A673 (cell line): ENCODE measurements around the gene SLC31A2. TPM values are rescaled to one million over a fixed set of nuclear protein-coding genes. Genes with fewer than 3 reads are reported as not detected.
"Not testable (repeated sequence)": the region's sequence is repeated elsewhere in the genome, so short reads cannot be mapped to it uniquely, and the experiment has no call there.

Experiments
- Bru-seq: library from RNA; stranded (reverse); fragments of 400-500 nt; gene quantifications from one replicate; lab custom pipeline; 2021; lab: Mats Ljungman, UMichigan
- BruChase-seq, 2 experiments: library from RNA; stranded (reverse); fragments of 400-500 nt; gene quantifications; one replicate each; lab custom pipeline; 2021; lab: Mats Ljungman, UMichigan
- BruUV-seq: library from RNA; stranded (reverse); fragments of 400-500 nt; replicated peaks from 2 replicates; lab custom pipeline; 2021; lab: Mats Ljungman, UMichigan
- CTCF ChIA-PET: fragments of 300-600 bp; sonication (Branson Sonifier 250); formaldehyde crosslinking; loops from one replicate; lab custom pipeline; 2022; ENCODE audit warnings: antibody characterized with exemption; lab: Charles Lee
- POLR2A ChIA-PET: fragments of 300-600 bp; sonication (Branson Sonifier 250); formaldehyde crosslinking; loops from one replicate; lab custom pipeline; 2022; ENCODE audit warnings: antibody characterized with exemption; ENCODE audit not compliant: low non-redundant PET; lab: Charles Lee
- DNase-seq: peaks from one replicate; pipeline ENCODE4 v3.0.0-alpha.2; 2015; ENCODE audit warnings: low spot score
- H3K27ac ChIP-seq: fragments of 200-600 bp; sonication (generic); 2 replicates; pipeline ENCODE4 v1.5.1; 2016; ENCODE audit warnings: mixed run types, low read depth, mild to moderate bottlenecking, mixed read lengths, antibody characterized with exemption, low read length; ENCODE audit not compliant: poor library complexity, severe bottlenecking
- H3K27me3 ChIP-seq: fragments of 200-600 bp; sonication (generic); replicated peaks from 2 replicates; pipeline ENCODE4 v1.6.1; 2017; ENCODE audit warnings: mixed run types, low read depth, mild to moderate bottlenecking, mixed read lengths, antibody characterized with exemption, low read length; ENCODE audit not compliant: insufficient read depth, poor library complexity
- H3K36me3 ChIP-seq: fragments of 200-600 bp; sonication (generic); 2 replicates; pipeline ENCODE4 v1.6.1; 2016; ENCODE audit warnings: mixed run types, mild to moderate bottlenecking, mixed read lengths, antibody characterized with exemption, low read length; ENCODE audit not compliant: insufficient read depth, poor library complexity, severe bottlenecking
- H3K4me1 ChIP-seq: fragments of 200-600 bp; sonication (generic); 2 replicates; pipeline ENCODE4 v1.6.1; 2017; ENCODE audit warnings: mixed run types, mild to moderate bottlenecking, mixed read lengths, antibody characterized with exemption, low read length; ENCODE audit not compliant: insufficient read depth, poor library complexity, severe bottlenecking
- H3K4me3 ChIP-seq: fragments of 200-600 bp; sonication (generic); 2 replicates; pipeline ENCODE4 v1.5.1; 2016; ENCODE audit warnings: low read depth, mixed run types, mild to moderate bottlenecking, mixed read lengths, low read length; ENCODE audit not compliant: poor library complexity, severe bottlenecking
- H3K9me3 ChIP-seq: fragments of 200-600 bp; sonication (generic); 2 replicates; pipeline ENCODE4 v1.6.1; 2016; ENCODE audit warnings: mixed run types, low read depth, mild to moderate bottlenecking, mixed read lengths, antibody characterized with exemption, low read length; ENCODE audit not compliant: poor library complexity, severe bottlenecking
- CTCF ChIP-seq: fragments of 300-800, 200-600 bp; sonication (generic); conservative IDR thresholded peaks from 2 replicates; pipeline ENCODE4 v1.5.1; 2017; ENCODE audit warnings: low read depth, mild to moderate bottlenecking, antibody characterized with exemption, low read length, moderate library complexity, mixed read lengths
- EZH2 ChIP-seq: fragments of 200-600 bp; sonication (generic); IDR thresholded peaks from 2 replicates; pipeline ENCODE4 v1.6.1; 2017; ENCODE audit warnings: borderline replicate concordance, low read depth, mild to moderate bottlenecking, mixed read lengths, antibody characterized with exemption, low read length; ENCODE audit not compliant: poor library complexity, severe bottlenecking
- intact Hi-C: fragments of 100-400 bp; cut with micrococcal nuclease; formaldehyde crosslinking; loops from one replicate; pipeline ENCODE4 v1.10.0; 2022; ENCODE audit not compliant: unreplicated experiment
- long read RNA-seq: library from polyadenylated mRNA; stranded (forward); transcript quantifications from one replicate; pipeline ENCODE4 v2.0.0, GENCODE V29; 2022
- total RNA-seq: library from RNA; stranded (reverse); gene quantifications from 2 replicates; pipeline ENCODE4 v1.2.3, GENCODE V29; 2021

SLC31A2 gene
- total RNA-seq (2.8 and 3.4 TPM in 2 replicates), Bru-seq, nascent RNA (percentile 43 among the genes with signal in this experiment), BruChase-seq, experiment 1, labeled RNA remaining after a 2-hour chase (percentile 39 among the genes with signal in this experiment), BruChase-seq, experiment 2, labeled RNA remaining after a 6-hour chase (percentile 26 among the genes with signal in this experiment)
- long read RNA-seq, transcript SLC31A2-201 (4 exons, 1,785 nt) = major isoform, 7 of 9 reads
- long read RNA-seq, partial matches to known transcripts = 2 of 9 reads
- long read RNA-seq, other reads (novel, unspliced or antisense) = 0 of 9 reads

- intact Hi-C loops = no loop called here
- no peaks in the 10 kb centered on the region for H3K36me3 ChIP-seq
- no TSS peak for BruUV-seq
- peak within 1 kb of the TSS; percentile 35 for H3K27ac ChIP-seq
- H3K9me3 ChIP-seq = no peaks in the 10 kb centered on the region
- peak within 1 kb of the TSS; percentile 93 for H3K4me3 ChIP-seq
- POLR2A ChIA-PET = no interaction called here
- CTCF ChIA-PET = interaction anchor here (0.5 kb wide), 1 partner anchor 70 kb away, joined by 3 read pairs; the partner anchor contains the start of genes FKBP15 and SLC31A1
- peaks cover 7% of the 10 kb centered on the region for H3K27me3 ChIP-seq
- DNase-seq = peak; percentile 93
- TF ChIP-seq EZH2 (no peak), CTCF (peak; percentile 47)
- H3K4me1 ChIP-seq = peaks cover 9% of the 10 kb centered on the region
Measured at GRCh38 chr9:113150670-113151611, at the start of gene SLC31A2. Gene SLC31A2 (plus strand): TSS chr9:113151007. CDS start chr9:113151075, 68 bp downstream.

GRCh38 chr9:113105345-113105744 is 45.5 kb upstream of the SLC31A2 start:
- H3K4me3 ChIP-seq, H3K27ac ChIP-seq, H3K9me3 ChIP-seq, POLR2A ChIA-PET, DNase-seq, H3K4me1 ChIP-seq, H3K36me3 ChIP-seq, CTCF ChIA-PET, H3K27me3 ChIP-seq, BruUV-seq, intact Hi-C loops: not testable (repeated sequence)

- BruUV-seq, H3K4me1 ChIP-seq, H3K4me3 ChIP-seq, H3K36me3 ChIP-seq, POLR2A ChIA-PET, CTCF ChIA-PET, H3K27ac ChIP-seq, H3K9me3 ChIP-seq, H3K27me3 ChIP-seq: not testable (repeated sequence)
- peak; percentile 12 for DNase-seq
- intact Hi-C loops = loop anchor here (5.0 kb wide), 2 partner anchors 139 to 184 kb away; no protein-coding TSS in a partner anchor
Measured at GRCh38 chr9:113111065-113111951, 39.5 kb upstream of the SLC31A2 start.

- H3K4me3 ChIP-seq, H3K36me3 ChIP-seq, H3K9me3 ChIP-seq, H3K27ac ChIP-seq, POLR2A ChIA-PET, H3K4me1 ChIP-seq, BruUV-seq, DNase-seq, H3K27me3 ChIP-seq: not testable (repeated sequence)
- CTCF ChIA-PET = interaction anchor here (0.6 kb wide), 2 partner anchors 187 to 270 kb away, joined by 3 to 4 read pairs; no protein-coding TSS in a partner anchor
- intact Hi-C loops = loop anchor here (5.0 kb wide), 2 partner anchors 141 to 186 kb away; no protein-coding TSS in a partner anchor
Measured at GRCh38 chr9:113112706-113113510, 37.9 kb upstream of the SLC31A2 start.

GRCh38 chr9:113118829-113119228 is 32.0 kb upstream of the SLC31A2 start:
- H3K9me3 ChIP-seq, H3K27ac ChIP-seq, H3K4me3 ChIP-seq, H3K4me1 ChIP-seq, BruUV-seq, CTCF ChIA-PET, DNase-seq, POLR2A ChIA-PET, H3K36me3 ChIP-seq, intact Hi-C loops: not testable (repeated sequence)
- peaks cover 13% of the 10 kb centered on the region for H3K27me3 ChIP-seq
